Keratinocyte (primary cell): ENCODE results near the gene COL20A1. TPM values are rescaled to one million over a fixed set of nuclear protein-coding genes. Genes with fewer than 3 reads are reported as not detected.

Experiments used
- DNase-seq: peaks from one replicate; pipeline ENCODE4 v3.0.0-alpha.2; 2011; ENCODE audit warnings: low read depth, missing footprints, low spot score
- FAIRE-seq: peaks from 2 replicates; lab custom pipeline; 2011; peaks lifted over from hg19 to GRCh38; lab: Jason Lieb, UNC
- H2AFZ ChIP-seq: 2 replicates; pipeline ENCODE4 v1.6.0; 2012; ENCODE audit warnings: low read length, control low read depth, inconsistent platforms; ENCODE audit not compliant: control insufficient read depth
- H3K27ac ChIP-seq: 2 replicates; pipeline ENCODE4 v1.5.1; 2011; ENCODE audit warnings: low read length; ENCODE audit not compliant: control insufficient read depth, insufficient read depth
- H3K27me3 ChIP-seq: 3 replicates; pipeline ENCODE4 v1.6.0; 2011; ENCODE audit warnings: low read length; ENCODE audit not compliant: control insufficient read depth, insufficient read depth; ENCODE audit errors: extremely low read depth
- H3K36me3 ChIP-seq, 2 experiments: 2 replicates in 1 of 2; 3 replicates in 1 of 2; pipeline ENCODE4 v1.5.1; 2011; ENCODE audit warnings: low read length in 2 of 2, mild to moderate bottlenecking in 1 of 2; ENCODE audit not compliant: control insufficient read depth in 2 of 2, insufficient read depth in 2 of 2; ENCODE audit errors: extremely low read depth in 1 of 2
- H3K4me1 ChIP-seq: 3 replicates; pipeline ENCODE4 v1.5.1; 2011; ENCODE audit warnings: low read length; ENCODE audit not compliant: control insufficient read depth, insufficient read depth; ENCODE audit errors: extremely low read depth
- H3K4me2 ChIP-seq: 3 replicates; pipeline ENCODE4 v1.6.0; 2011; ENCODE audit warnings: low read depth, low read length; ENCODE audit not compliant: control insufficient read depth, insufficient read depth; ENCODE audit errors: extremely low read depth
- H3K4me3 ChIP-seq, 3 experiments: fragments of 200-600 bp in 1 of 3; sonication (generic) in 1 of 3; 2 replicates in 2 of 3; 3 replicates in 1 of 3; pipeline ENCODE4 v1.5.1; 2011 to 2016; ENCODE audit warnings: low read length in 3 of 3, mild to moderate bottlenecking in 3 of 3, control low read depth in 2 of 3, inconsistent platforms in 1 of 3, low read depth in 1 of 3, mixed read lengths in 1 of 3, mixed run types in 1 of 3, moderate library complexity in 1 of 3; ENCODE audit not compliant: control insufficient read depth in 2 of 3, insufficient read depth in 2 of 3; ENCODE audit errors: extremely low read depth in 1 of 3
- H3K79me2 ChIP-seq: 2 replicates; pipeline ENCODE4 v1.6.0; 2012; ENCODE audit warnings: low read length; ENCODE audit not compliant: control insufficient read depth, insufficient read depth
- H3K9ac ChIP-seq: 3 replicates; pipeline ENCODE4 v1.6.0; 2011; ENCODE audit warnings: low read length; ENCODE audit not compliant: control insufficient read depth, insufficient read depth; ENCODE audit errors: extremely low read depth
- H3K9me1 ChIP-seq: 3 replicates; pipeline ENCODE4 v1.6.0; 2011; ENCODE audit warnings: low read length; ENCODE audit not compliant: control insufficient read depth, insufficient read depth; ENCODE audit errors: extremely low read depth
- H3K9me3 ChIP-seq: 2 replicates; pipeline ENCODE4 v1.5.1; 2012; ENCODE audit warnings: low read depth, low read length; ENCODE audit not compliant: control insufficient read depth
- H4K20me1 ChIP-seq: 3 replicates; pipeline ENCODE4 v1.6.0; 2011; ENCODE audit warnings: low read length; ENCODE audit not compliant: control insufficient read depth, insufficient read depth; ENCODE audit errors: extremely low read depth
- CTCF ChIP-seq, 3 experiments: IDR thresholded peaks in 1 of 3; conservative IDR thresholded peaks in 1 of 3; optimal IDR thresholded peaks in 1 of 3; 2 replicates in 2 of 3; 3 replicates in 1 of 3; pipeline versions ENCODE3 to v1.5.1; 2011; ENCODE audit warnings: low read length in 3 of 3, mild to moderate bottlenecking in 3 of 3, moderate library complexity in 2 of 3, control low read depth in 1 of 3, inconsistent platforms in 1 of 3; ENCODE audit not compliant: insufficient read depth in 2 of 3; ENCODE audit errors: extremely low read depth in 1 of 3
- EZH2 ChIP-seq: IDR thresholded peaks from one replicate; pipeline ENCODE4 v1.6.1; 2012; ENCODE audit warnings: inconsistent platforms, mild to moderate bottlenecking, low read length, moderate library complexity
- dilution Hi-C: fragments of 300-500 bp; cut with MboI; formaldehyde crosslinking; loops from one replicate; pipeline ENCODE4 v1.7.0; 2020; ENCODE audit warnings: low sequenced_read_pairs; ENCODE audit not compliant: extremely low pct_ligation_motif_present
- polyA plus RNA-seq, 5 experiments: library from polyadenylated mRNA; depleted of rRNA in 3 of 5; stranded (reverse) in 3 of 5; stranded (forward) in 1 of 5; unstranded in 1 of 5; fragments of >200 nt; gene quantifications; 1 replicate in 1 of 5; 2 replicates in 3 of 5; 3 replicates in 1 of 5; pipeline versions ENCODE4 v1.2.1 to v1.2.3, GENCODE V29; 2011 to 2012; ENCODE audit warnings: missing spikeins in 2 of 5, low read depth in 1 of 5, low replicate concordance in 1 of 5

The COL20A1 gene
- polyA plus RNA-seq, 1 donor (not counting 4 experiments of a cell fraction or from before 2014, with no cell fraction given): not detected

GRCh38 chr20:63368151-63368550, 75.2 kb downstream of the COL20A1 start:
- no peaks in the 10 kb centered on the region for H3K79me2 ChIP-seq
- H3K4me3 ChIP-seq: no peak overlapping the region
- TF ChIP-seq EZH2: no peak
- TF ChIP-seq CTCF (optimal IDR thresholded peaks at IDR 0.05 in 1 of 3, IDR thresholded peaks at IDR 0.05 in 1 of 3, conservative IDR thresholded peaks at IDR 0.05 in 1 of 3; ENCODE audit: extremely low read depth in 1 of 3, insufficient read depth in 2 of 3, low read length in 3 of 3): no peak
- H3K27me3 ChIP-seq: peaks cover 16% of the 10 kb centered on the region
- H3K9me1 ChIP-seq: no peaks in the 10 kb centered on the region
- no peak overlapping the region for H2AFZ ChIP-seq
- dilution Hi-C loops: no loop called here
- H3K9ac ChIP-seq: no peak overlapping the region
- H4K20me1 ChIP-seq: no peaks in the 10 kb centered on the region
- H3K4me1 ChIP-seq: no peaks in the 10 kb centered on the region
- no peak for DNase-seq
- H3K36me3 ChIP-seq: no peaks in the 10 kb centered on the region
- H3K27ac ChIP-seq: no peak overlapping the region
- H3K9me3 ChIP-seq: no peaks in the 10 kb centered on the region
- no peak overlapping the region for H3K4me2 ChIP-seq
- FAIRE-seq: no peak

GRCh38 chr20:63369024-63369530, 76.1 kb downstream of the COL20A1 start:
- Histone ChIP-seq H3K9me1 (no peaks in the 10 kb centered on the region), H3K9me3 (no peaks in the 10 kb centered on the region), H2AFZ (no peak overlapping the region), H3K9ac (no peak overlapping the region), H3K79me2 (no peaks in the 10 kb centered on the region), H3K4me3 (no peak overlapping the region), H3K4me2 (no peak overlapping the region), H3K4me1 (no peaks in the 10 kb centered on the region), H3K36me3 (no peaks in the 10 kb centered on the region), H3K27me3 (peaks cover 16% of the 10 kb centered on the region), H3K27ac (no peak overlapping the region), H4K20me1 (no peaks in the 10 kb centered on the region)
- DNase-seq (no peak), FAIRE-seq (no peak)
- no peak for TF ChIP-seq EZH2
- no peak for TF ChIP-seq CTCF (optimal IDR thresholded peaks at IDR 0.05 in 1 of 3, IDR thresholded peaks at IDR 0.05 in 1 of 3, conservative IDR thresholded peaks at IDR 0.05 in 1 of 3; ENCODE audit: extremely low read depth in 1 of 3, insufficient read depth in 2 of 3, low read length in 3 of 3)
- dilution Hi-C loops: no loop called here
